Stimulated activated CD8-positive, alpha-beta memory T cell treated with anti-CD3 and anti-CD28 coated beads, Interleukin-7, amount 100 ng/mL, for 24 hours (primary cell): ENCODE measurements around the gene NANOS3.
"Not testable (repeated sequence)": the region's sequence is repeated elsewhere in the genome, so short reads cannot be mapped to it uniquely, and the experiment has no call there.

ENCODE experiments used
- DNase-seq: peaks from one replicate; pipeline ENCODE4 v3.0.0-alpha.2; 2020; ENCODE audit warnings: low read depth

Gene NANOS3

DNA sequence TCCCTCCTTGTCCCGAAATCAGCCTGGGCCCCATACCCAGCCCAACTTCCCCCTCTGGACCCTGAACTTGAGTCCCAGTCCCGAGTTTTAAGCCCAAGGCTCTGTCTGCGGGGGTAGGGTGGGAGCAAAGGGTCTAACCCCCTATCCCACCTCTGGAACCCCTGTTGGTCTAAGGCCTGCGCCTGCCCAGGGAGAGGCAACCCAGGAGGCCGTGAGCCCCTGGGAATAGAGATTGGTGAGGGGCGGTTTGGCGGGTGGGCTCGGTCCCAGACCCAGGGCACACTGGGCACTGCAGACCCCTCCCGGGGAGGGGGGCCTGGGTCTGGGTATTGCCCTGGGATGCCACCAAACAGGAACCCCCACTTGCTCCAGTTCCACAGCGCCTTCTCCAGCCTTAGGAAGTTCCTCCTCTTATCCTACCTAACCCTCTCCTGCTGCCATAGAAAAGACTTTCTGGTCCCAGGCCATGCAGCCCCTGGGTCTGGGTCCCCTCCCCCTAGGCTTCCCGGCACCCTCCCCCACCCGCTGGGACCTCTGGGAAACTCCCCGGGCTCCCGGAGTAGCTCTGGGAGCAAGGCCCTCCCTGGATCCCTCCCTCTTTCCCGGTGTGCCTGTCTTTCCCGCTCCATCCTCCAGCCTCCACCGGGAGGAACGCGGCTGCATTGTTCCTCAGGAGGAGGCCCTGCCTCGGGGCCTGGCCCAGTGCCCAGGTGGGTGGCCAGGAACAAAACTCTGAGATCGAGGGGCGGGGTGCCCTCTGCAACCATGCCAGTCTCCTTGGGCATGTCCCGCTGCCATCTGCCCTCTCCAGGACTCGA lies 33.6 kb upstream of the NANOS3 start:
- no peak for DNase-seq

DNA sequence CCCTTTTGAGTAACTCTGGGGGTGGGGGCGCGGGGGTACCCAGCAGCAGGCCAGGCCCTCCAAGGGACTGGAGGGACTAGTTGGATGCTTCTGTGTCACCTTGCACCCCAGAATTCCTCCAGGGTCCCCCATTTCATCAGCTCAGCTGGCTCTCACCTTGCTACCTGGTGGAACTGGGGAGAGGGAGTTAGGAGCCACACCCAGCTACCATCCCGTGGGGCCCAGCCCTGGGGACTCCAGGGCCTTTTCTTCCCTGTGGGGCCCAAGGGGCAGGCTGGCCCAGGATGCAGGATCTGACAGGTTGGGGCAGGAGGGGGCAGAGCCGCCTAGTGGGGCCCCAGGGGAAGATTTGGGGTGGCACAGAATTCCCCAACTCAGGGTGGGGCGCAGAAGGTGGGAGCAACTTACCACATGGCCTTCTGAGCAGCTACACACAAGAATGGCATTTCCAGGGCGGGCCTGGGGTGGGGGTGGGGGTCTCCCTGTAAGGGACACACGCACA lies 32.8 kb upstream of the NANOS3 start:
- no peak for DNase-seq

DNA sequence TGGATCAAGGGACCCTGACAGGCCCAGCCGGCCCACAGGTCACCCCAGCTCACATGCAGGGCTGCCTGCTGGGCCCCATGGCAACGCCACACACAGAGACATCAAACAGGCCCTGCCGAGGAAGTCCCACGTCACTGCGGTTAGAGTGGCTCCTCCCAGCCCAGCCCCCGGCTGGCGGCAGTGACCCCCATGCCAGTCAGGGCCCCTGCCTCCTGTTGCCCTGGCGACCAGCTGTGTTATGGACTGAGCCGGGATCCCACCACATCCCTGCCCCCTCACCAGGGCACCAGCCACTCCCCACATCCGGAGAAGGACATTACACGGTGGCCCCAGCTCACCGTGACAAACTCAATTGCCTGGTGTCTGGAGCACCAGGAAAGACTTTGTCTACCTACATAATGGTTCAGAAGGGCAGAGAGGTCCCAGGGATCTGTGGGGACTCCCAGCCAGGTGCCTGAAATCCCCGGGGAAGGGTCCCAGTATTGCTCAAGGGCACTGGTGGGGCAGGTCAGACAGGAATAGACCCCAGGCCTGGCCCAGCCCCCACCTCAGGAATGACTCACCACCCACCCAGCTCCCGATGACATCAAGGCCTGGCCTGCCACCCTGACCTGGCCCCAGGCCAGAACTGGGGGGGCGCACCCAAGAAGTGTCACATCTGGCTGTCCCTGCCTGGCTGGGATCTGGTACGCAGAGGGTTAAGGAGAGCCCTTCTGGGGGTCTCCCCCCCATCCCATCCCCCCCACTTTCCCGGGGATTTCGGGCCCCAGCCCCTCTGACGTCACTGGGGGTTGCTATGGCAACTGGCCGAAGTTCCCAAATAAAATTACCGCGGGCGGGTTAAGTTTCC lies 30.2 kb upstream of the NANOS3 start:
- DNase-seq: peak; percentile 91

DNA sequence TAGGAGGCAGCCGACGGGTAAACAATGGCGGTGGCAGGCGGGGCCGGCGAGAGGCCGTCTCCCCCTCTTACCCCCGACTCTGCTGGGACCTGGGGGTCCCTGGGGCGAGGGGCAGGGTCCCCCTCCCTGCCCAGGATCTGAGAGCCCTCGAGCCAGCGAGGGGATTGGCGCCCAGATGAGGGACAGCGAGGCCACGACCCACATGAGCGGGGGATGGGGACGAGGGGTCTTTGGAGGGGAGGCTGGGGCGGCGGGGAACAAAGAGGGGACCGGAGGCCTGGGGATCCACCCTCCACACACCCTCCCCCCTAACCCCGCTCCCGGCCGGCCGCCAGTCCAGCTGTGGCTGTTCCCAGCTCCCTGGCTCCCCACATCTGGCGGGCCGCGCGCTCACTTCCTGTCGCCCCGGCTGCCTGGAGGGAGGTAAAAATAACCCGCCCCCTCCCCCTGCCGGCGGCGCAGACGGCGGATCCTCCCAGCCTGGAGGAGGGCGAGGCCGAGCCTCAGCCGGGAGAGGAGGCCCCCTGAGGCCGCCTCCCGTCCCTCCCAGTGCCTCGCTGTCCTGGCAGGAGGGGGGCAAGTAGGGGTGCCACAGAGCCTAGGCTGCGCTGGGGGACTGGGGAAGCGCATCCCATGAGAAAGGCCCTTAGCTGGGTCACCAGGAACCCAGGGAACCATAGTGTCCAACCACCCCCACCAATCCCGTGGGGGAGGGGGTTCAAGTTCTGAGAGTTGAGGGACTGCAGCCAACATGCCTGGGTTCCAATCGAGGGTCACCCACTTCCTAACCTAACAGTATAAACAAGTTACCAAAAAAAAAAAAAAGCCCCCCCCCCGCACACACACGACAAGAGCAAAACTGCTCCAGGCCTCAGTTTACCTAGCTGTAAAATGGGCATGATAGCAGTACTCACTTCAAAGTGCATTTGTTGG lies 29.3 kb upstream of the NANOS3 start:
- peak; percentile 63 for DNase-seq

- no peak for DNase-seq
These were observed 28.6 kb upstream of the NANOS3 start for GRCh38 chr19:13848340-13848677.

DNA sequence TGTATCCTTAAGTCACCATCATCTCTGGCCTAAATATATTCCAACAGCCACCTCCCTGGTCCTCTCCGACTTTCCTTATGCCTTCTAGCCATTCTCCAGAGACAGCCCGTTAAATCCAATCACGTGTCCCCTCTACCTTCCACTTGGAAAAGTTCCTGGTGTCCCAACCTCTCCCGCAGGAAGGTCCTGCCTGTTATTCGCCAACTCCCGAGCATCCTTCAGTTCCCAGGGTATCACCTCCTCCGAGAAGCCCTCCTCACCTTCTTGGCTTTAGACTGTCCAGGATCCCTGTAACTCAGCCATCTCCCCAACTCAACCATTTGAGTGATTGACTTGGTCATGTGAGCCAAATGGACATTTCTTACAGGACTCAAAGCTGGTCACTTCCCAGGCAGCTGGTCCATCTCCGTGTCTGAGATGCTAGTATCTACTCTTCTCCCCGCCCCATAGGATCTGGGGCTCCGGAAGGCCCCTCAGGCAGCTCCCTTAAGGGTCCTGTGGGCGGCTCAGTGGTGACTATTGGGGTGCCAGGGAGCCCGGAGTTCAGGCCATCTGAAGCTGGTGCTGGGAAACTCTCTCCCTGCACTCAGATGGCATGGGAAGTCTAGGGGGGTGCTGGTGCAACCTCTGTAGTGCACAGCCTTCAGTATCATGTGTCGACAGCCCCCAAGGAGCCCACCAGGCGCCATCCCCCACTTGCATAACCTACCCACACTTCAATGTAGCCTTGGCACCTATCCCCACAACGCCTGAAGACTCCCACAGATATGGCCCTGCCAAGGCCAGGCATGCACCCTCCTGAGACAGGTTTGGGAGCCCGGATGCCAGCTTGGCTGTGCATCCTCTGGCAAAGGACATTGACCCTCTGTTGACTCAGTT lies 27.9 kb upstream of the NANOS3 start:
- DNase-seq: no peak

GRCh38 chr19:13849991-13850909 lies 26.7 kb upstream of the NANOS3 start:
- DNase-seq: no peak

GRCh38 chr19:13850910-13851733 lies 25.8 kb upstream of the NANOS3 start:
- no peak for DNase-seq

- not testable (repeated sequence) for DNase-seq
These were observed 25.2 kb upstream of the NANOS3 start for GRCh38 chr19:13851734-13852114.

DNA sequence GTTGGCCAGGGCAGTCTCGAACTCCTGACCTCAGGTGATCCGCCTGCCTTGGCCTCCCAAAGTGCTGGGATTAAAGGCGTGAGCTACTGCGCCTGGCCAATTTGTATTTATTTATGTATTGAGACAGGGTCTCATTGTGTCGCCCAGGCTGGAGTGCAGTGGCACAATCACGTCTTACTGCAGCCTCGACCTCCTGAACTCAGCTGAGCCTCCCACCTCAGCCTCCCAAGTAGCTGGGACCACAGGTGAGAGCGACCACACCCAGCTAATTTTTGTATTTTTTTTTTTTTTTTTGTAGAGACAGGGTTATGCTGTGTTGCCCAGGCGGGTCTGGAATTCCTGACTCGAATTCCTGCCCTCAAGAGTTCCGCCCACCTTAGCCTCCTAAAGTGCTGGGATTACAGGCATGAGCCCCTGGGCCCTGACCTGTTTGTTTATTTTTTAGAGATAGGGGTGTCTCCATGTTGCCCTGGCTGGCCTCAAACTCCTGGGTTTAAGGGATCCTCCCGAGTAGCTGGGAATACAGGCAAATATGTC lies 24.7 kb upstream of the NANOS3 start:
- DNase-seq: not testable (repeated sequence)

GRCh38 chr19:13856497-13856896 lies 20.4 kb upstream of the NANOS3 start:
- DNase-seq: no peak

DNA sequence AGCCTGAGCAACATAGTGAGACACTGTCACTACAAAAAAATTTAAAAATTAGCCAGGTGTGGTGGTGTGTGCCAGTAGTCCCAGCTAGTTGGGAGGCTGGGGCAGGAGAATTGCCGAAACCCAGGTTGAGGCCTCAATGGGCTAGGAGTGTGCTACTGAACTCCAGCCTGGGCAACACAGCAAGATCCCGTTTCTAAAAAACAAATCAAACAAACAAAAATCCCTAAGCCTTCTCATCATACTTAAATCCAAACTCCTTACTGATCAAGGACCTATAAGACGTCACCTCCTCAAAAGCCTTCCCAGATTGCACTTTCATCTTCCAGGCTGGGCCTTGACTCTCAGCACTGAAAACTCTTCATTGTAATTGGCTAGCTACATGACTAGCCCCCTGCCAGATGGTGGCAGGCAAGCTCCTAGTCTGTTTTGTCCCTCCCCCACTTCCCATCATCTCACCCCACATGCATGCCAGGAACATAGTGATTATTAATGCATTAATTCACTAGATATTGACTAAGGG lies 17.5 kb upstream of the NANOS3 start:
- DNase-seq: no peak

- DNase-seq: no peak
These were observed 16.1 kb upstream of the NANOS3 start for GRCh38 chr19:13860679-13861391.

GRCh38 chr19:13861392-13861713 lies 15.6 kb upstream of the NANOS3 start:
- DNase-seq: no peak

DNA sequence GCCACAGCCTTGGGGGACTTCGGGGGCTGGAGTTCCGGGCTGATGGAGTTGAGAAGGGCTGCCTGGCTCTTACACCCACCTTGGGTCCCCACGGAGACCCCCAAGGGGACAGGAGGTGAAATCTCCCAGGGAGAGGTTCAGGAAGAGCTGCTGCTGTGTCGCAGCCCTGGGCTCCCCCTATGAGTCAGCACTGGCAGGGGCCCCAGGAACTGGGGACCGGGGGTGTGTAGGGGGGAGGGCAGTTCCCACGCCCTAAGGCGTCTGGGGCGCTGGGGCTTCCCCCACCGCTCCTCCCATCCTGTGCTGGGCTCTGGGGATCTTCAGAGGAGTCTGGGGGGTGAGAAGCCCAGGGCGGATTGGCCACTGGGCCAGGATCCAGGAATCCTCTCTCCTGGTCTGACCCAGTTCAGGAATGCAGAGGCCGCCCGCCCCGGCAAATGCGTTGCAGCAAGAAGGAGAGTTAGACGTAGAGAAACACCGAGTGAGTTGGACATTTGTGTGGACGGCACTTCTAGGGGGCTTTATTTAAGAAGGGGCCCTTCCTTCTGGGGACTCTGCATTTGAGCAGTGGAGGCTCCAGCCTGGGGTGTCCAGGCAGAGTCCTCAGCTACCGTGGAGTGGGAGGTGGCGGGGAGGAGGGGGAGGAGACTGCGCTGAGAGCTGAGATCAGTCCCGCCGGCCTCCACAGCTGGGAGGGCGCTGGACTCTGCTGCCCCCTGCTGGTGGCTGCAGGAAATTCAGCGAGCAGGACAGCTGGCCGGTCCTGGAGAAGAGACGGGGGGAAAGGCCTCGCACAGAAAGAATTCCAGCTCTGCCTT lies 15.0 kb upstream of the NANOS3 start:
- DNase-seq: peak; percentile 77

DNA sequence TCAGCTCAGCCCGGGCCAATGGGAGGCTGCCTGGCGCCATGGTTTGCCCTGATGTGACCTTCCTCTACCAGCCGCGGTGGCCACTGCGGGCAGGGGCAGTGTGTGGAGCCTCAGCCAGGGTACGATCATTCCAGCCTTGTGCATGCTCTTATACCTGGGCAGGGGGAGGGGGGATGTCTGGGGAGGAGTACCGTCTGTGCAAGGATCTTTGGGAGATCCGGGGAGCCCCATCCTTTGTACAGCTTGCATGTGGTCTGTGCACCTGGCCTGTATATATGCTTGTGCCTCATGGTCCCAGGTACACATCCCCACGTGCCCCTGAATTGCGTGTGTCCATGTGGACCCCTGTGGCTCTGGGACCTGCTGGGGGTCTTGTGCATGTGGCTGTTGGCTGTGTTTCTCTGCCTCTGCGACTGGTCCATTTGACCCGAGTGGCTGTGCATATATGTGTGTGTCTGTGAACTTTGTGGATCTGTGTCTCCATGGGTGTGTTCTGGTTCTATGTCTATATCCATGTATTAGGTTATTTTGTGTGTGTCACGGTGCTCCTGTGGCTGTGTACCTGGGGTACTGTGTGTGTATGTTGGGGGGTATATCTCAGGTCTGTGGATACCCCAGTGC lies 12.8 kb upstream of the NANOS3 start:
- DNase-seq: no peak
